Right lobe of liver (tissue), 4 donors: ENCODE measurements around the gene FGF21.

Source experiments
- POLR2A ChIP-seq: fragments of 450-650 bp; IDR thresholded peaks from one replicate; pipeline ENCODE4 v1.6.1; 2017; ENCODE audit warnings: antibody characterized with exemption, mild to moderate bottlenecking
- TF ChIP-seq, protein P1 (sequence below), 4 donors: fragments of 200-600 bp in 3 of 4; fragments of 450-650 bp in 1 of 4; IDR thresholded peaks; one replicate each; pipeline versions ENCODE4 v1.5.1 to v1.8.0; 2016 to 2022; ENCODE audit warnings: antibody characterized with exemption in 4 of 4, mild to moderate bottlenecking in 2 of 4
- donor health status: DM: no; HTN: no; CAD: no.
- donor health status: DM: no; HTN: no; CAD: no.
- donor health status: DM: no; HTN: yes; CAD: no.

DNA sequence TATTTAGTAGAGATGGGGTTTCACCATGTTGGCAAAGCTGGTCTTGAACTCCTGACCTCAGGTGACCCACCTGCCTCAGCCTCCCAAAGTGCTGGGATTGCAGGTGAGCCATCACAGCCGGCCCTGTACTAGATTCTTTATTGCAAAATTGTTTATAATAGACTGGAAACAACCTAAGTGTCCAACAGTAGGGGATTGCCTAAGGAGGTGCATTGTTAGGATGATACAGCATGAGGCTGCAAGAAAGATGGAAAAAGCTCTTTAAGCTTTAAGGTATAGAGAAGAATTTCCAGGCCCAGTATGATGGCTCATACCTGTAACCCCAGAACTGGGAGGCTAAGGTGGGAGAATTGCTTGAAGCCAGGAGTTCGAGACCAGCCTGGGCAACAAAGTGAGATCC, 47.3 kb downstream of the FGF21 start:
- no peak for TF ChIP-seq POLR2A
- TF ChIP-seq, protein P1, sequence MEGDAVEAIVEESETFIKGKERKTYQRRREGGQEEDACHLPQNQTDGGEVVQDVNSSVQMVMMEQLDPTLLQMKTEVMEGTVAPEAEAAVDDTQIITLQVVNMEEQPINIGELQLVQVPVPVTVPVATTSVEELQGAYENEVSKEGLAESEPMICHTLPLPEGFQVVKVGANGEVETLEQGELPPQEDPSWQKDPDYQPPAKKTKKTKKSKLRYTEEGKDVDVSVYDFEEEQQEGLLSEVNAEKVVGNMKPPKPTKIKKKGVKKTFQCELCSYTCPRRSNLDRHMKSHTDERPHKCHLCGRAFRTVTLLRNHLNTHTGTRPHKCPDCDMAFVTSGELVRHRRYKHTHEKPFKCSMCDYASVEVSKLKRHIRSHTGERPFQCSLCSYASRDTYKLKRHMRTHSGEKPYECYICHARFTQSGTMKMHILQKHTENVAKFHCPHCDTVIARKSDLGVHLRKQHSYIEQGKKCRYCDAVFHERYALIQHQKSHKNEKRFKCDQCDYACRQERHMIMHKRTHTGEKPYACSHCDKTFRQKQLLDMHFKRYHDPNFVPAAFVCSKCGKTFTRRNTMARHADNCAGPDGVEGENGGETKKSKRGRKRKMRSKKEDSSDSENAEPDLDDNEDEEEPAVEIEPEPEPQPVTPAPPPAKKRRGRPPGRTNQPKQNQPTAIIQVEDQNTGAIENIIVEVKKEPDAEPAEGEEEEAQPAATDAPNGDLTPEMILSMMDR (IDR thresholded peaks at IDR 0.05): no peak
